ENCODE results near the gene NRF1.

The NRF1 gene

GRCh38 chr7:129723679-129724078, 112.2 kb downstream of the NRF1 start:
- no peak for TF ChIP-seq CTCF (IDR thresholded peaks at IDR 0.05; ENCODE audit: low read depth, low read length, missing control alignments)
- DNase-seq (ENCODE audit: low read depth) = no peak
- H3K4me3 ChIP-seq (ENCODE audit: low read depth, low read length) = no peak overlapping the region

- DNase-seq (ENCODE audit: low read depth) = no peak
- no peak overlapping the region for H3K4me3 ChIP-seq (ENCODE audit: low read depth, low read length)
- TF ChIP-seq CTCF (IDR thresholded peaks at IDR 0.05; ENCODE audit: low read depth, low read length, missing control alignments) = no peak
These were observed 113.3 kb downstream of the NRF1 start for GRCh38 chr7:129724796-129725195.

GRCh38 chr7:129728875-129729467, 117.5 kb downstream of the NRF1 start:
- no peak for TF ChIP-seq CTCF (IDR thresholded peaks at IDR 0.05; ENCODE audit: low read depth, low read length, missing control alignments)
- no peak for DNase-seq (ENCODE audit: low read depth)
- no peak overlapping the region for H3K4me3 ChIP-seq (ENCODE audit: low read depth, low read length)

GRCh38 chr7:129729511-129729910, 118.0 kb downstream of the NRF1 start:
- no peak for TF ChIP-seq CTCF (IDR thresholded peaks at IDR 0.05; ENCODE audit: low read depth, low read length, missing control alignments)
- H3K4me3 ChIP-seq (ENCODE audit: low read depth, low read length) = no peak overlapping the region
- no peak for DNase-seq (ENCODE audit: low read depth)

GRCh38 chr7:129730159-129730558, 118.6 kb downstream of the NRF1 start:
- TF ChIP-seq CTCF (IDR thresholded peaks at IDR 0.05; ENCODE audit: low read depth, low read length, missing control alignments) = no peak
- H3K4me3 ChIP-seq (ENCODE audit: low read depth, low read length) = no peak overlapping the region
- no peak for DNase-seq (ENCODE audit: low read depth)

GRCh38 chr7:129734400-129734799, 122.9 kb downstream of the NRF1 start:
- TF ChIP-seq CTCF (IDR thresholded peaks at IDR 0.05; ENCODE audit: low read depth, low read length, missing control alignments) = no peak
- DNase-seq (ENCODE audit: low read depth) = no peak
- H3K4me3 ChIP-seq (ENCODE audit: low read depth, low read length) = no peak overlapping the region

- no peak overlapping the region for H3K4me3 ChIP-seq (ENCODE audit: low read depth, low read length)
- TF ChIP-seq CTCF (IDR thresholded peaks at IDR 0.05; ENCODE audit: low read depth, low read length, missing control alignments) = no peak
- no peak for DNase-seq (ENCODE audit: low read depth)
These were observed 127.9 kb downstream of the NRF1 start for GRCh38 chr7:129739427-129739826.

All from GM12864 (cell line).